T-helper 2 cell treated with Interferon-gamma antibody and Interleukin-4, amounts not matched to agents 5 μg/mL and 100 μg/mL, for 36 hours (primary cell): Measurements from ENCODE around the gene ZSWIM9.
"Not testable (repeated sequence)": the region's sequence is repeated elsewhere in the genome, so short reads cannot be mapped to it uniquely, and the experiment has no call there.

Experiments used
- DNase-seq: peaks from one replicate; pipeline ENCODE4 v3.0.0; 2021; ENCODE audit warnings: low spot score
- H3K27ac Mint-ChIP-seq: one replicate; pipeline ENCODE4 v1.8.0; 2021; ENCODE audit warnings: mild to moderate bottlenecking, mixed read lengths
- H3K27me3 Mint-ChIP-seq: one replicate; pipeline ENCODE4 v1.8.0; 2021; ENCODE audit warnings: low read depth, mixed read lengths
- H3K36me3 Mint-ChIP-seq: one replicate; pipeline ENCODE4 v1.8.0; 2021; ENCODE audit warnings: low read depth, mixed read lengths
- H3K4me1 Mint-ChIP-seq: one replicate; pipeline ENCODE4 v1.8.0; 2021; ENCODE audit warnings: low read depth, mixed read lengths
- H3K4me3 Mint-ChIP-seq: one replicate; pipeline ENCODE4 v1.8.0; 2022; ENCODE audit warnings: mild to moderate bottlenecking, moderate library complexity, mixed read lengths
- H3K9me3 Mint-ChIP-seq: one replicate; pipeline ENCODE4 v1.8.0; 2021; ENCODE audit warnings: mixed read lengths

ZSWIM9 gene

GRCh38 chr19:48213959-48214358 is 43.5 kb downstream of the ZSWIM9 start:
- no peak overlapping the region for H3K27ac Mint-ChIP-seq
- H3K9me3 Mint-ChIP-seq: no peaks in the 10 kb centered on the region

GRCh38 chr19:48216933-48217332 is 46.5 kb downstream of the ZSWIM9 start:
- H3K4me3 Mint-ChIP-seq: no peak overlapping the region
- DNase-seq: no peak
- no peaks in the 10 kb centered on the region for H3K4me1 Mint-ChIP-seq
- peaks cover 62% of the 10 kb centered on the region for H3K36me3 Mint-ChIP-seq
- no peaks in the 10 kb centered on the region for H3K27me3 Mint-ChIP-seq
- H3K27ac Mint-ChIP-seq: no peak overlapping the region
- no peaks in the 10 kb centered on the region for H3K9me3 Mint-ChIP-seq

More at GRCh38 chr19:48213959-48214358, 43.5 kb downstream of the ZSWIM9 start:
- peaks cover 63% of the 10 kb centered on the region for H3K36me3 Mint-ChIP-seq
- H3K4me3 Mint-ChIP-seq: no peak overlapping the region
- no peaks in the 10 kb centered on the region for H3K4me1 Mint-ChIP-seq
- no peaks in the 10 kb centered on the region for H3K27me3 Mint-ChIP-seq
- DNase-seq: no peak

- H3K36me3 Mint-ChIP-seq: peaks cover 57% of the 10 kb centered on the region
- H3K27ac Mint-ChIP-seq: no peak overlapping the region
- H3K9me3 Mint-ChIP-seq: no peaks in the 10 kb centered on the region
- no peaks in the 10 kb centered on the region for H3K4me1 Mint-ChIP-seq
- no peak for DNase-seq
- no peak overlapping the region for H3K4me3 Mint-ChIP-seq
- no peaks in the 10 kb centered on the region for H3K27me3 Mint-ChIP-seq
These were observed 48.5 kb downstream of the ZSWIM9 start for GRCh38 chr19:48218997-48219396.

GRCh38 chr19:48220784-48221183 is 50.3 kb downstream of the ZSWIM9 start:
- H3K27me3 Mint-ChIP-seq, H3K9me3 Mint-ChIP-seq, DNase-seq, H3K27ac Mint-ChIP-seq, H3K4me3 Mint-ChIP-seq, H3K4me1 Mint-ChIP-seq: not testable (repeated sequence)
- peaks cover 53% of the 10 kb centered on the region for H3K36me3 Mint-ChIP-seq

GRCh38 chr19:48221628-48222027 is 51.1 kb downstream of the ZSWIM9 start:
- Mint-ChIP-seq H3K27me3 (no peaks in the 10 kb centered on the region), H3K36me3 (peaks cover 50% of the 10 kb centered on the region)

GRCh38 chr19:48230555-48231129 is 60.2 kb downstream of the ZSWIM9 start:
- H3K9me3 Mint-ChIP-seq: no peaks in the 10 kb centered on the region
- H3K27ac Mint-ChIP-seq: peak overlapping the region; percentile 9
- DNase-seq: peak; percentile 27
- H3K4me3 Mint-ChIP-seq: no peak overlapping the region
- peaks cover 76% of the 10 kb centered on the region for H3K36me3 Mint-ChIP-seq
- no peaks in the 10 kb centered on the region for H3K27me3 Mint-ChIP-seq
- H3K4me1 Mint-ChIP-seq: peaks cover 18% of the 10 kb centered on the region

More at GRCh38 chr19:48221628-48222027, 51.1 kb downstream of the ZSWIM9 start:
- no peaks in the 10 kb centered on the region for H3K9me3 Mint-ChIP-seq
- H3K4me1 Mint-ChIP-seq: no peaks in the 10 kb centered on the region
- H3K27ac Mint-ChIP-seq: no peak overlapping the region
- no peak overlapping the region for H3K4me3 Mint-ChIP-seq
- no peak for DNase-seq

GRCh38 chr19:48237057-48237456 is 66.6 kb downstream of the ZSWIM9 start:
- Mint-ChIP-seq H3K9me3 (no peaks in the 10 kb centered on the region), H3K4me1 (peaks cover 14% of the 10 kb centered on the region), H3K4me3 (no peak overlapping the region), H3K27me3 (no peaks in the 10 kb centered on the region), H3K36me3 (peaks cover 75% of the 10 kb centered on the region), H3K27ac (no peak overlapping the region)
- no peak for DNase-seq

- Mint-ChIP-seq H3K27ac (no peak overlapping the region), H3K4me3 (no peak overlapping the region), H3K36me3 (peaks cover 64% of the 10 kb centered on the region), H3K9me3 (no peaks in the 10 kb centered on the region), H3K4me1 (peaks cover 8% of the 10 kb centered on the region), H3K27me3 (no peaks in the 10 kb centered on the region)
- DNase-seq: no peak
These were observed 68.6 kb downstream of the ZSWIM9 start for GRCh38 chr19:48239120-48239519.

GRCh38 chr19:48239582-48240141 is 69.2 kb downstream of the ZSWIM9 start:
- no peak for DNase-seq
- H3K27me3 Mint-ChIP-seq: no peaks in the 10 kb centered on the region
- H3K36me3 Mint-ChIP-seq: peaks cover 64% of the 10 kb centered on the region
- no peak overlapping the region for H3K4me3 Mint-ChIP-seq
- no peaks in the 10 kb centered on the region for H3K9me3 Mint-ChIP-seq
- H3K27ac Mint-ChIP-seq: no peak overlapping the region
- peaks cover 14% of the 10 kb centered on the region for H3K4me1 Mint-ChIP-seq

- H3K4me1 Mint-ChIP-seq: peaks cover 29% of the 10 kb centered on the region
These were observed 71.3 kb downstream of the ZSWIM9 start for GRCh38 chr19:48241771-48242170.

GRCh38 chr19:48244281-48244680 is 73.8 kb downstream of the ZSWIM9 start:
- peaks cover 64% of the 10 kb centered on the region for H3K36me3 Mint-ChIP-seq
- DNase-seq: peak; percentile 19

More at GRCh38 chr19:48241771-48242170, 71.3 kb downstream of the ZSWIM9 start:
- not testable (repeated sequence) for DNase-seq, H3K4me3 Mint-ChIP-seq, H3K9me3 Mint-ChIP-seq, H3K27me3 Mint-ChIP-seq
- Mint-ChIP-seq H3K36me3 (peaks cover 66% of the 10 kb centered on the region), H3K27ac (peak overlapping the region; percentile 34)

GRCh38 chr19:48246101-48246500 is 75.6 kb downstream of the ZSWIM9 start:
- Mint-ChIP-seq H3K9me3 (no peaks in the 10 kb centered on the region), H3K27ac (peak overlapping the region; percentile 7), H3K36me3 (peaks cover 63% of the 10 kb centered on the region), H3K4me1 (peaks cover 44% of the 10 kb centered on the region), H3K4me3 (peak overlapping the region; percentile 28), H3K27me3 (no peaks in the 10 kb centered on the region)
- no peak for DNase-seq

More at GRCh38 chr19:48244281-48244680, 73.8 kb downstream of the ZSWIM9 start:
- H3K27me3 Mint-ChIP-seq: no peaks in the 10 kb centered on the region
- no peaks in the 10 kb centered on the region for H3K9me3 Mint-ChIP-seq
- H3K4me3 Mint-ChIP-seq: peak overlapping the region; percentile 83
- peak overlapping the region; percentile 83 for H3K27ac Mint-ChIP-seq
- peaks cover 30% of the 10 kb centered on the region for H3K4me1 Mint-ChIP-seq

- no peaks in the 10 kb centered on the region for H3K9me3 Mint-ChIP-seq
These were observed 76.7 kb downstream of the ZSWIM9 start for GRCh38 chr19:48247212-48247611.

More at GRCh38 chr19:48247212-48247611, 76.7 kb downstream of the ZSWIM9 start:
- Mint-ChIP-seq H3K36me3 (peaks cover 65% of the 10 kb centered on the region), H3K27ac (no peak overlapping the region), H3K27me3 (no peaks in the 10 kb centered on the region), H3K4me1 (peaks cover 49% of the 10 kb centered on the region), H3K4me3 (peak overlapping the region; percentile 45)
- DNase-seq: no peak
